Immature natural killer cell (primary cell): ENCODE measurements around the gene ATP8A1. TPM values are rescaled to one million over a fixed set of nuclear protein-coding genes. Genes with fewer than 3 reads are reported as not detected.

Experiments
- DNase-seq, 3 donors: peaks; one replicate each; pipeline ENCODE4 v3.0.0; 2022; ENCODE audit warnings: mixed read lengths in 1 of 3
- H3K27ac Mint-ChIP-seq, 6 donors: one replicate each; pipeline ENCODE4 v1.8.0; 2020; ENCODE audit warnings: mixed read lengths in 6 of 6, mild to moderate bottlenecking in 5 of 6, inconsistent platforms in 4 of 6, moderate library complexity in 3 of 6
- H3K27me3 Mint-ChIP-seq, 3 donors: one replicate each; pipeline ENCODE4 v1.8.0; 2020 to 2021; ENCODE audit warnings: low read depth in 3 of 3, mild to moderate bottlenecking in 3 of 3, mixed read lengths in 3 of 3, moderate library complexity in 3 of 3, inconsistent platforms in 1 of 3
- H3K36me3 Mint-ChIP-seq, 3 donors: one replicate each; pipeline ENCODE4 v1.8.0; 2020; ENCODE audit warnings: mixed read lengths in 3 of 3, inconsistent platforms in 2 of 3, mild to moderate bottlenecking in 2 of 3
- H3K4me1 Mint-ChIP-seq, 2 donors: one replicate each; pipeline ENCODE4 v1.8.0; 2020; ENCODE audit warnings: inconsistent platforms in 2 of 2, mild to moderate bottlenecking in 2 of 2, mixed read lengths in 2 of 2, moderate library complexity in 1 of 2
- H3K4me3 Mint-ChIP-seq, 5 donors: one replicate each; pipeline ENCODE4 v1.8.0; 2020; ENCODE audit warnings: mild to moderate bottlenecking in 5 of 5, mixed read lengths in 5 of 5, inconsistent platforms in 3 of 5, moderate library complexity in 3 of 5
- H3K9me3 Mint-ChIP-seq, 6 donors: one replicate each; pipeline ENCODE4 v1.8.0; 2020; ENCODE audit warnings: mild to moderate bottlenecking in 6 of 6, mixed read lengths in 6 of 6, inconsistent platforms in 4 of 6, moderate library complexity in 3 of 6
- polyA plus RNA-seq, 3 donors: library from polyadenylated mRNA; unstranded; fragments of 300-500 nt; fragmentation: Illumina TruSeq; gene quantifications; one replicate each; pipeline ENCODE4 v1.2.3, GENCODE V29; 2021

Gene ATP8A1
- polyA plus RNA-seq, 3 donors from 2014 or later = 15.3 to 23.0 (median 18.1) TPM

- Mint-ChIP-seq H3K4me1 (peaks cover 56 to 86% of the 10 kb centered on the region in 2 donors), H3K27me3 (peaks cover 2 to 7% (median 6%) of the 10 kb centered on the region in 3 donors), H3K4me3 (peak overlapping the region in 3 of 5 donors; percentile 40 to 84 (median 76)), H3K36me3 (peaks cover 1 to 17% (median 8%) of the 10 kb centered on the region in 3 donors), H3K9me3 (no peaks in the 10 kb centered on the region), H3K27ac (peak overlapping the region in 5 of 6 donors; percentile 58 to 97 (median 91))
- DNase-seq = no peak
Measured at GRCh38 chr4:42628740-42629139, 28.2 kb downstream of the ATP8A1 start.

GRCh38 chr4:42627885-42628646 is 28.8 kb downstream of the ATP8A1 start:
- Mint-ChIP-seq H3K27me3 (peaks cover 2 to 12% (median 6%) of the 10 kb centered on the region in 3 donors), H3K4me1 (peaks cover 50 to 79% of the 10 kb centered on the region in 2 donors), H3K9me3 (no peaks in the 10 kb centered on the region), H3K4me3 (peak overlapping the region; percentile 40 to 84 (median 76)), H3K36me3 (peaks cover 8 to 24% (median 14%) of the 10 kb centered on the region in 3 donors), H3K27ac (peak overlapping the region; percentile 58 to 97 (median 88))
- DNase-seq = peak; percentile 64 to 77 (median 66)

GRCh38 chr4:42626629-42627146 is 30.2 kb downstream of the ATP8A1 start:
- Mint-ChIP-seq H3K27me3 (peaks cover 2 to 13% (median 6%) of the 10 kb centered on the region in 3 donors), H3K4me1 (peaks cover 43 to 66% of the 10 kb centered on the region in 2 donors), H3K27ac (peak overlapping the region in 5 of 6 donors; percentile 15 to 97 (median 41)), H3K36me3 (peaks cover 17 to 35% (median 17%) of the 10 kb centered on the region in 3 donors), H3K9me3 (no peaks in the 10 kb centered on the region), H3K4me3 (peak overlapping the region in 1 of 5 donors; percentile 79)
- no peak for DNase-seq

DNA sequence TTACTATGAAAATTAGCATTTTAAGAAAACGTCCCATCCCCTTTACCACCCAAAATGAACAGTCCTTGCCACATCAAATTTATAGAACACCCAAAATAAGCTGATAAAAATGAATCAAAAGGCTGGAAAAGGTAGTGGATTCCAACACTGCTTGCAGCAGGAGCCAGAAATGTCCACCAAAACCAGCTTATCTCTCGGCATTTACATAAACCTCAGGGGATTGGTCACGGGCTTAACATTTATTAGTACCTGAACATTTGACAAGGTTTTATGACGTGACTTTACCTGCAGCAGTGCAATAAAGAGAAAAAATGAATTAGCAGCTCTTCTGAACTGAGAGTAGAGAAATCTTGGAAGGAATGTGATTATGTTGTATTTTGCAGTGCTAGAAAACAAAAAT is 31.6 kb downstream of the ATP8A1 start:
- Mint-ChIP-seq H3K27me3 (peaks cover 2 to 13% (median 6%) of the 10 kb centered on the region in 3 donors), H3K4me3 (no peak overlapping the region), H3K9me3 (no peaks in the 10 kb centered on the region), H3K4me1 (peaks cover 38 to 55% of the 10 kb centered on the region in 2 donors), H3K36me3 (peaks cover 20 to 39% (median 26%) of the 10 kb centered on the region in 3 donors), H3K27ac (peak overlapping the region in 1 of 6 donors; percentile 45)
- DNase-seq = no peak

DNA sequence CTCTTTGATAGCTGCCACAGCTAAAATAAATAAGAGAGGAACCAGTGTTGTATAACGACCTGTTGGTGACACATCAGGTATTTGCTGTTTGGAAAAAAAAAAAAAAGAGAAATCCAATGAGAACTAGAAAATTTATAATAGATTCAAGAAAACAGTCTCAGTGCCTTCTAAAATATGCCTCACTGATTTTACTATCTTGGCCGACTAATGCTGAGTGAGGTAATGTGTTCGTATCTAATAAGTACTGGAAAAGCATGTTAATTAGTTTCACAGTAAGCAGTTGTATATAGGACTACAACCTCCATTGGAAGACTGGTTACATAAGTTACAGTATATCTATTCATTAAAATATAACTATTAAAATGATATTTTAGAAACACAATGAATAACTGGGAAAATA is 32.4 kb downstream of the ATP8A1 start:
- H3K9me3 Mint-ChIP-seq = no peaks in the 10 kb centered on the region
- DNase-seq = no peak
- peaks cover 38 to 55% of the 10 kb centered on the region in 2 donors for H3K4me1 Mint-ChIP-seq
- peaks cover 28 to 45% (median 30%) of the 10 kb centered on the region in 3 donors for H3K36me3 Mint-ChIP-seq
- H3K27me3 Mint-ChIP-seq = peaks cover 0 to 13% (median 6%) of the 10 kb centered on the region in 3 donors
- H3K4me3 Mint-ChIP-seq = no peak overlapping the region
- H3K27ac Mint-ChIP-seq = no peak overlapping the region

GRCh38 chr4:42618023-42618422 is 38.9 kb downstream of the ATP8A1 start:
- Mint-ChIP-seq H3K27me3 (peaks cover 0 to 1% (median under 1%) of the 10 kb centered on the region in 3 donors), H3K36me3 (peaks cover 26 to 39% (median 27%) of the 10 kb centered on the region in 3 donors), H3K27ac (peak overlapping the region in 1 of 6 donors; percentile 51), H3K4me3 (no peak overlapping the region), H3K4me1 (peaks cover 1 to 30% of the 10 kb centered on the region in 2 donors), H3K9me3 (no peaks in the 10 kb centered on the region)
- no peak for DNase-seq

GRCh38 chr4:42617030-42617429 is 39.9 kb downstream of the ATP8A1 start:
- DNase-seq = no peak
- H3K4me3 Mint-ChIP-seq = no peak overlapping the region
- peaks cover 20 to 34% (median 23%) of the 10 kb centered on the region in 3 donors for H3K36me3 Mint-ChIP-seq
- no peak overlapping the region for H3K27ac Mint-ChIP-seq
- H3K4me1 Mint-ChIP-seq = peaks cover 1 to 30% of the 10 kb centered on the region in 2 donors
- H3K9me3 Mint-ChIP-seq = no peaks in the 10 kb centered on the region
- peaks cover 0 to 1% (median 0%) of the 10 kb centered on the region in 3 donors for H3K27me3 Mint-ChIP-seq

GRCh38 chr4:42616572-42616971 is 40.3 kb downstream of the ATP8A1 start:
- Mint-ChIP-seq H3K27me3 (peaks cover 0 to 1% (median 0%) of the 10 kb centered on the region in 3 donors), H3K27ac (no peak overlapping the region), H3K4me3 (no peak overlapping the region), H3K4me1 (peaks cover 1 to 30% of the 10 kb centered on the region in 2 donors), H3K36me3 (peaks cover 17 to 33% (median 23%) of the 10 kb centered on the region in 3 donors), H3K9me3 (no peaks in the 10 kb centered on the region)
- DNase-seq = no peak

DNA sequence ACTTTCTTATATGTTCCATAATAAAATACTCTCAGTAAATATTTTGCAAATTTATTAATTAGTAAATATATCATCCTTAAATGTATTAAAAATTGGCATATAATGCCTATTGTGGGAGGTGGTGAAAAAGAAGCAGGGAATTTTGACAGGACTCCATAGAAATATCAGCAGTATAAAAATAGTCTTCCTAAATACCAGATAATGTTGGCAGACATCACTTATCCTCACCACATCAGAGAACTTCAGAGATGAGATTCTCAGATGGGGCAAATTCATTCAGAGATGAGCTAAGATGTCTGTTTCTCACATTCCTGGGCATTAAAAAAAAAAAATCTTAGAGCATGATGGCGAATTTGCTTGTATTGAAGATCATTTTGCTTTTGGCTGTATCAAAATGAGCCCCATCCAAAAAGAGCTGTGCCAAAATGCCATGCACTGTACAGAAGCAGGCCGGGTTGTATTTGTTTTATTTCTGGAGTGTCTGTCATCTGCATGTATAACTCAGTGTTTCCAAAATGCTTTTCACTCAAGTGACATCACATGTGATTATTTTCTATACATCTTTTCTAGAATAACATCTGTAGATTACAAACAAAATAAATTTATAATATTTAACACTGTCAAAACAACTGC is 41.7 kb downstream of the ATP8A1 start:
- Mint-ChIP-seq H3K9me3 (no peaks in the 10 kb centered on the region), H3K27ac (no peak overlapping the region), H3K27me3 (peaks cover 0 to 1% (median 0%) of the 10 kb centered on the region in 3 donors), H3K36me3 (peaks cover 15 to 41% (median 26%) of the 10 kb centered on the region in 3 donors), H3K4me1 (peaks cover 1 to 29% of the 10 kb centered on the region in 2 donors), H3K4me3 (no peak overlapping the region)
- DNase-seq = no peak

DNA sequence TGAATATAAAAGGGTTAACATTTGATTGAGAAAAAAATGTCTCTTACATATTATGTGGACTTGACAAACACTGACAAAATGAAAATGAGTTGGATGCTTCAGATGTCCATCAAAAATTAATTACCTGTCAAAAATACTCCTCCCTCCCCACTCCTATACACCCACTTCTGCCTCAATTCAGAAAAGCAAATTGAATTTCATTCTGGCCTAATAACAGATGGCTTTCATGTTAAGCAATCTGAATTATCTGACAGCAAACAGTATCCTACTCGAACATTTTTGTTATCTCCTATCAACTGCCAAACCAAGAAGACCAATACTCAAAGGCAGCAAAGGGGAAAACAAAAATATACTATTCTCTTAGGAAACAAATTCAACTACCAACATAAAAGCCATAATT is 44.0 kb downstream of the ATP8A1 start:
- Mint-ChIP-seq H3K4me3 (no peak overlapping the region), H3K4me1 (peaks cover 6 to 23% of the 10 kb centered on the region in 2 donors), H3K9me3 (no peaks in the 10 kb centered on the region), H3K27me3 (peaks cover 0 to 7% (median 0%) of the 10 kb centered on the region in 3 donors), H3K36me3 (peaks cover 22 to 27% (median 25%) of the 10 kb centered on the region in 3 donors), H3K27ac (peak overlapping the region in 5 of 6 donors; percentile 18 to 85 (median 48))
- no peak for DNase-seq

- peaks cover 0 to 7% (median 0%) of the 10 kb centered on the region in 3 donors for H3K27me3 Mint-ChIP-seq
- H3K9me3 Mint-ChIP-seq = no peaks in the 10 kb centered on the region
- DNase-seq = no peak
- H3K4me3 Mint-ChIP-seq = no peak overlapping the region
- H3K4me1 Mint-ChIP-seq = peaks cover 7 to 25% of the 10 kb centered on the region in 2 donors
- peak overlapping the region in 1 of 6 donors; percentile 13 for H3K27ac Mint-ChIP-seq
- H3K36me3 Mint-ChIP-seq = peaks cover 22 to 27% (median 22%) of the 10 kb centered on the region in 3 donors
Measured at GRCh38 chr4:42610941-42611340, 46.0 kb downstream of the ATP8A1 start.

DNA sequence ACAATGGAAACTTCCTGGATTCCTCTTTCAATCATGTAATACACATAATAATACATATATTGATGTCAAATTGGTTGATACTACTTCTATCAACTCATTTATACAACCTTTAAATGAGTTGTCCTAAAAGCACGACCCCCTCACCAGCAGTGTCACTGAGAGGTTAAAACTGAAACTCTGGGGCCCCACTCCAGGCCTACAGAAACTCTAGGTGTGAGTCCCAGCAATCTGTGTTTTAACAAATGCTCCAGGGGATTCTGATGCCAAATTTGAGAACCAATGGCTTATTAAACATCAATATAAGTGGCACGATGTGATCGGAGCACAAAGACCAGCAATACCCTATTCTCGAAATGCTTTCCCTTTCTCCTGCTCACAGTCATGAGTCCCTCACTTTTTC is 47.9 kb downstream of the ATP8A1 start:
- DNase-seq = no peak
- no peak overlapping the region for H3K4me3 Mint-ChIP-seq
- peaks cover 0 to 1% (median 0%) of the 10 kb centered on the region in 6 donors for H3K9me3 Mint-ChIP-seq
- peaks cover 26 to 28% (median 27%) of the 10 kb centered on the region in 3 donors for H3K36me3 Mint-ChIP-seq
- peak overlapping the region in 1 of 6 donors; percentile 9 for H3K27ac Mint-ChIP-seq
- H3K27me3 Mint-ChIP-seq = peaks cover 0 to 7% (median 4%) of the 10 kb centered on the region in 3 donors
- peaks cover 13 to 29% of the 10 kb centered on the region in 2 donors for H3K4me1 Mint-ChIP-seq

GRCh38 chr4:42608551-42608950 is 48.4 kb downstream of the ATP8A1 start:
- peaks cover 0 to 7% (median 4%) of the 10 kb centered on the region in 3 donors for H3K27me3 Mint-ChIP-seq
- DNase-seq = no peak
- peaks cover 0 to 1% (median 0%) of the 10 kb centered on the region in 6 donors for H3K9me3 Mint-ChIP-seq
- no peak overlapping the region for H3K4me3 Mint-ChIP-seq
- peaks cover 26 to 28% (median 27%) of the 10 kb centered on the region in 3 donors for H3K36me3 Mint-ChIP-seq
- H3K4me1 Mint-ChIP-seq = peaks cover 15 to 34% of the 10 kb centered on the region in 2 donors
- H3K27ac Mint-ChIP-seq = no peak overlapping the region
